GM19463 (cell line): ENCODE results near the gene MAP4K5.

ENCODE experiments used
- ATAC-seq: cut with Tn5 transposase; IDR thresholded peaks from one replicate; pipeline ENCODE4 v1.9.1; 2021; ENCODE audit warnings: mild to moderate bottlenecking, moderate library complexity; ENCODE audit not compliant: unreplicated experiment

The MAP4K5 gene

GRCh38 chr14:50479041-50479440 is 53.3 kb downstream of the MAP4K5 start:
- no peak for ATAC-seq

DNA sequence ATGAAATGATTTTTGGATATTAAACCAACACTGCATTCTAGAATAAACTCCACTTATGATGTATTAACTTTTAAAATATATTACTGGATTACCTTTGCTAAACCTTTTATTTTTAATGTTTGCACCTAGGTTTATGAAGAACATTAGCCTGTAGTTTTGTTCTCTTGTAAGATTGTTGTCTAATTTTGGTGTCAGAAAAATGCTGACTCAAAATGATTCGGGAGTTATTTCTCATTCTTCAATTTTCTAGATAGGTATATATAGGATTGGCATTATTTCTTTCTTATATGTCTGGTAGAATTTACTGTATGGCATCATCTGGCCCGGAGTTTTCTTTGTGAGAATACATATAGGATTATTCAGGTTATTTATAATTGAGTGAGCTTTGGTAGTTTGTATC is 54.6 kb downstream of the MAP4K5 start:
- no peak for ATAC-seq

GRCh38 chr14:50476134-50476533 is 56.2 kb downstream of the MAP4K5 start:
- no peak for ATAC-seq

GRCh38 chr14:50475460-50475859 is 56.9 kb downstream of the MAP4K5 start:
- ATAC-seq = no peak

DNA sequence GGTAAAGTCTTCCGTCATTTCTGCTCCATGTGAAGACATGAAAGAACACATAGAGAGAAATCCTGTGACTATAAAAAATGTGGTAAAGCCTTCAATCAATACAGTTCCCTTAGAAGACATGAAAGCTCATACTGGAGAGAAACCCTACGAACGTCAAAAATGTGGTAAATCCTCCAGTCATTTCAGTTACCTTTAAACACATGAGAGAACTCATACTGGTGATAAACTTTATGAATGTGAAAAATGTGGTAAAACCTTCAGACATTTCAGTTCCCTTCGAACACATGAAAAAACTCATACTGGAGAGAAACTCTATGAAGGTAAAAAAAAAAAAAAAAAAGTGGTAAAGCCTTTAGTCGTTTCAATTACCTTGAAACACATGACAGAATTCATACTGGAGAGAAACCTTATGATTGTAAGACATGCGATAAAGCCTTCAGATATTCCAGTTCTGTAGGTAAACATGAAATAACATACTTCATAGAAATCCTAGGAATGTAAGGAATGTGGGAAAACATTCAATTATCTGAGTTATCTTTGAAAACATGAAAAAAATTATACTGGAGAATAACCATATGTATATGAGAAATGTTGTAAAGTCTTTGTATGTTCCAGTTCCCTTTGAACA is 60.4 kb downstream of the MAP4K5 start:
- ATAC-seq = no peak

DNA sequence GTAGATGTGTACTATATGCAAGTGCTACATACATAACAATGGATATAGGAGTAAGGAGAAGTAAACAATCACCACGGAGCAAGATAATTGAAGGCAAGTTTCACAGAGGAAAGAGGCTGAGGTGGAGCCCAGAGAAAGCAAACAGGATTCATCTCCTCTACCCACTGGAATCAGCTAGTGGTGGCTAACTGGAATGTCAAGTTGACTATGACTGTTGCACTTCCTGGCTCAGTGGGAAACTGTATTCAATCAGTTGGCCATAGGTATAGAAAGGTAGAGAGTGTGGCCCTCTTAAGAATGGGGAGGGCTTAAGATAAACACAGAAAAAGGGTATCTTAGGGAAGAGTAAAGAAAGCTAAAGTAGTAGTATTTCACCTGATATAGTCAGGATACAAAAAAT is 62.4 kb downstream of the MAP4K5 start:
- no peak for ATAC-seq

DNA sequence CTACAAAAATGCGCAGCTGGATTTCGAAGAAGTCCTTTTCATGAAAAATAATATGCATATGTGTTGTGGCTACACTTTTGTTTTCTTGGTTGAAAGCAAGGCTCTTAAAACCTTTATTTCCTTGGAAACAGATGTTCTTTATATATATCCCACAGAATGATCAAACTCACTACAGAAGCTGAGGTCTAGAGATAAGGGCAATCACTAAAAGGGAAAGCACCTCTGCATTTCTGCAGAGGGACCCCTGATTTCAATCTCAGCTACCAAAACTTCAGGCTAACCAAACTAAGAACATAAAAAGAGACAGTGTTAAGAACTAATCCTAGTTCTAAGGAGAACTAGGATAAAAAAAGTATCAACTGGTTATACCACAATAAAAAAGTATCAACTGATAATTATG is 70.3 kb downstream of the MAP4K5 start:
- no peak for ATAC-seq

DNA sequence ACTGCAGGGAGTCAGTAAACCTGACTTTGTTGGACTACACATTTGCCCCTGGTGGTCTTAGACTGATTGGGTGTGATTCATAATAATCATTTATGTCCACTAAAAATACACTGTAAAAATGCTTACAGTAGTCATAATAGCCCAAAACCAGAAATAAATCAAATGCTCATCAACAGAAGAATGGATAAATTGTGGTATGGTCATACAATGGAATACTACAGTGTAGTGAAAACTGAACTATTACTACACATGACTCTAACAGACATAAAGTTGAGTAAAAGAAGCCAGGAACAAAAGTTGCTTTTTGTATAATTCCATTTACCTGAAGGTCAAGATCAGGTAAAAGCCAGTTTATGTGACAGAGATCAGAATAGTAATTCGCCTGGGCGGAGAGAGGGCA is 78.5 kb downstream of the MAP4K5 start:
- no peak for ATAC-seq

DNA sequence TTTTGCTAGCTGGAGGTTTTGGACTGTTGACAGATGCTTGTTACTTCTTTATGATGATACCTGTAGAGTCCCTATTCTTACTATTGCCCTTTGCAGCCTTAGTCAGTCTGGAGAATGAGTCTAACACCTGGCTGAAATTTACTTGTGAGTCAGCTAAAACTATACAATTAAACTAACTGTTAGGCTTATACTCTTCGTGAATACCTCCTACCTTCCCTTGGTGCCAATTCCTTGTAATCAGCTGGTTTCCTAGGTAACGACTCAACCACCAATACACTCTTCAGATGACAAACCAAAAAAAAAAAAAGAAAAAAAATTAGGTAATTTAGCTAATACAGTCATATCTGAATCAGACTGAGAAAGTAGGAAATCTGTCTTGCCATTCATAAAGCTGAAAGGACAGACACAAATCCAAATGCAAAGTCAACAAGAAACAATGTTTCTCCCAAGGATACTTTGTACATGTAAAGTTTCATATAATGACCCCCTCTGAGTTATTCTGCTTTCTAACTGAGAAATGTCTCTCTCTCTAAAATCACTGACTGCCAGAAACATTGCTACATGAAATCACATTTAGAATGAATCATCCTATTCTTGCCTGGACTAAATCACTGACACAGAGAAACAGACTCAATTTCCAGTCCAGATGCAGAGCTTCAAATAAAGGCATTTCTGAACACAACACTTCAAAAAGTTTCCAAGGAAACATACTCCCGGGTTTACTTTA is 79.2 kb downstream of the MAP4K5 start:
- no peak for ATAC-seq

DNA sequence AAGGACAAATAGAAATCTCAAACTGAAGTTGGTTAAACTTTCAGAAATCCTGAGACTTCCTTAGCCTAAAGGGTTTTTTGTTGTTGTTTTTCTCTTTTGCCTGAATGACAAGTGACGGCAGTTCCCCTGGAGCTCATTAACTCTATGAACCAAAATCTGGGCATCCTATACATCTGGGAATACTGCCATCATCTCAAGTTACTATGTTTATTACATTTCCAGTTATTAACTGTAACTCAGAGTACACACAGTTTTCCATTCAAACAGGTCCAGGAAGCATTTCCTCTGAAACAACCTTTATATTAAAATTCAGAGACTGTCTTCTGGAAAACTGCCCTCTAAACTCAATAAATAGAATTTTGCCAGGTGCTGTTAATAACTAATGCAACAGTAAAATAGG is 80.1 kb downstream of the MAP4K5 start:
- no peak for ATAC-seq

DNA sequence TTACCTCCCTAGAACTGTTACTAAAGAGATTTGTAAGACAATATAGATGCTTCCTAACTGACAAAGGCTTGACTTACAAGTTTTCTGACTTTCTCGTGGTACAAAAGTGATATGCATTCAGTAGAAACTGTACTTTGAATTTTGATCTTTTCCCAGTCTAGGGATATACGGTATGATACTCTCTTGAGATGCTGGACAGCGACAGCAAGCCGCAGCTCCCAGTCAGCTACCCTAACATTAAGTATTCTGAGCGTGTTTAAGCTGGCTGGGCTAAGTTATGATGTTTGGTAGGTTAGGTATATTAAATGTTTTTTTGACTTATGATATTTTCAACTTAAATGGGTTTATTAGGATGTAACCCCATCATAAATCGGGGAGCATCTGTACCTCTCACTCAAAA is 80.5 kb downstream of the MAP4K5 start:
- ATAC-seq = no peak

- no peak for ATAC-seq
Measured at GRCh38 chr14:50447461-50447860, 84.9 kb downstream of the MAP4K5 start.

GRCh38 chr14:50434528-50434927 is 97.8 kb downstream of the MAP4K5 start:
- no peak for ATAC-seq

DNA sequence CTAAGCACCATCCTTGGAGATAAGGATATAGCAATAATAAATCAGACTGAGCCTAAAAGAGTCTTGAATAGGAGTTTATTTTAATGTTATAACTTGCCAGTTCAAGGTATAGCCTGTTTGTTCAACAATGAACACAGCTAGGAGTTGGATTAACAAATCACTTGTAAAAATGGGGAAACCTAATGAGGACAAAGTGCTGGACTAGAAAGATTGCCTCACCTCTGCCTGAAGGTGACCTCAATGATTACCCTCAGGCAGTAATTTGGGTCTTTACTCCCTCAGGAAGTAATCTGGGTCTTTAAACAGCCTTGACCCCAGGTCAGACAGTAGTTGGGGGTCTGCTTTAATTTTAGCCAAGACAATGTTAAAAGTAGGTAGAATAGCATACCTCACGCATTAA is 100.2 kb downstream of the MAP4K5 start:
- no peak for ATAC-seq

DNA sequence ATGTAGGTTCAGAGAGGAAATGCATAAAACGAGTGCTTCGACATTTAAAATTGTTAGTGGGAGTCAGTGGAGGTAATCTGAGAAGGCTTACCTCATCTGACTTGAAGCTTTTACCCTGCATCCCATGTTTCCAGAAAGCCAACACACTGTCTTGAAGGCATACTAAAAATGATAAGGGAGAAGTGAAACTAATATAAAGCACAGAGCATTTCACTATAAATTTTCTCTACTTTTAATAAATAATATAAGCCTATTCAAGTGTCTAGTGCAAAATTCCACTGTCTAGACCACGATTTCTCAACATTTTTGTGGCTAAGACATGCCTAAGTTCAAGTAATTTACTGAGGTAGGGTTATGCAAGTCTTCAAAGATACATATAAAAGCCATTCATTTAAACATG is 106.6 kb downstream of the MAP4K5 start:
- ATAC-seq = no peak

DNA sequence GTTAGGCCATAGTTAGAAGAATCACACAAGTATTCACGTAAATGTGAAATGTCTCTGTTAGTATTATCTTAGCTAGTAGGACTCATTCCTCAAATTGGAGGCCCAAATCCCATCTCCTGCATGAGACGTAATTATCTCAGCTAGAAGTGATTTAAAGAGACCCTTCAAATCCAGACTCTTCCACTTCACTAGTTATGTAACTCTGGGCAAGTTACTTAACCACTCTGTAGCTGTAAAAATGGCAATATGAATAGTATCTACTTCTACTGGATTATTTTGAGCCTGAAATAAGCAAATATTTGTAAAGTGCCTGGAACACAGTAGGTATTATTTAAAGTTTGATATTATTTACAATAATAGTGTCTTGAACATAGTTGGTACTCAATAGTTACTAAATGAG is 107.3 kb downstream of the MAP4K5 start:
- ATAC-seq = no peak

GRCh38 chr14:50423529-50423928 is 108.8 kb downstream of the MAP4K5 start:
- no peak for ATAC-seq

GRCh38 chr14:50421499-50421898 is 110.9 kb downstream of the MAP4K5 start:
- ATAC-seq = no peak

DNA sequence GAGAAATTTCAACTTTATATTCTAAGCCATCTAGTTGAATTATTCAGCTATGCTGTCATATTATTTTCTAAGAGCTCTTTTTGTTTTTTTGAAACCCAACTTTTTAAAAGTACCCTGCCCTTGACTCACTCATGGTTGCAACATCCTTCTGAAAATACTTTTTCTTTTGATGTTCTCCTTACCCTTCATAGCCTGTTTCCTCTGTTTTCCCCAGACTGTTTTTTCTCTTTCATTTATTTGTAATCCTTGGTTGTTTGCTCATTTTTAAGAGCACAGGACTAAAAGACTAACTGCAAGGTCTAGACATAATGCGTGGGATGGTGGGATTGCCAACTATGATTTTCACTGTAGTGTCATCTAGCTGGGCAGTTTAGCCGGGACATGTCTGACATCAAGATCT is 114.5 kb downstream of the MAP4K5 start:
- ATAC-seq = no peak

DNA sequence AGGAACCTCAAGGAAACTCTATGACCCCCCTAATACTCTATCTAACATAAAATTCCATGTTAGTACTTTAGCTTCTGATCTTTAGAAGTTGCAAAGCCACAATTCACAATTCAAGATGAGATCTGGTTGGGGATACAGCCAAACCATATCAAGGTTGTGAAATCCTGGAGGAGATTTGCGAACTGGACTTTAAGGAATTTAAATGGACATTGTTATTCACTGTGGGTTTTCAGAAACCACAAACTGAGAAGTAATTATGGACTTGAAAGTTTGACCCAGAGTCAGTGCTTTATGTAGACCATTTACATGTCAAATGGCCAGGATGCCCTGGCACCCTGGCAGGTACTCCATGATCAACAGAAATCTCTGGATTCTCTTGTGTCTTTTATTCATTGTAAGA is 121.4 kb downstream of the MAP4K5 start:
- no peak for ATAC-seq

DNA sequence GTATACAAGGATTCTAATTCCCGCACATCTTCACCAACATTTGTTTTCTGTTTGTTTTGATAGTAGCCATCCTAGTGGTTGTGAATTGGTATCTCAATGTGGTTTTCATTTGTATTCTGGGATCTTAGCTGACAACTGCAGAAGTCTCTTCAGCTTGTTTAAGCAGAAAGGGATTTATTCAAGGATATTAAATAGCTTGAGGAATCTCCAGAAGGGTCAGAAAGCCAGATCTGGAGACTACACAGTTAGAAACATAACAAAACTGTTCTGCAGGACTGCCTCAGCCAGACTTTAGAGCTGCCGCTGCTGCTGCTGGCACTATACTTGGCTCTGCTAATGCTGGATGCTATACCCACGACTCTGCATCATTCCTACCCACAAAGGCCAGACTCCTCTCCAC is 122.3 kb downstream of the MAP4K5 start:
- ATAC-seq = no peak

DNA sequence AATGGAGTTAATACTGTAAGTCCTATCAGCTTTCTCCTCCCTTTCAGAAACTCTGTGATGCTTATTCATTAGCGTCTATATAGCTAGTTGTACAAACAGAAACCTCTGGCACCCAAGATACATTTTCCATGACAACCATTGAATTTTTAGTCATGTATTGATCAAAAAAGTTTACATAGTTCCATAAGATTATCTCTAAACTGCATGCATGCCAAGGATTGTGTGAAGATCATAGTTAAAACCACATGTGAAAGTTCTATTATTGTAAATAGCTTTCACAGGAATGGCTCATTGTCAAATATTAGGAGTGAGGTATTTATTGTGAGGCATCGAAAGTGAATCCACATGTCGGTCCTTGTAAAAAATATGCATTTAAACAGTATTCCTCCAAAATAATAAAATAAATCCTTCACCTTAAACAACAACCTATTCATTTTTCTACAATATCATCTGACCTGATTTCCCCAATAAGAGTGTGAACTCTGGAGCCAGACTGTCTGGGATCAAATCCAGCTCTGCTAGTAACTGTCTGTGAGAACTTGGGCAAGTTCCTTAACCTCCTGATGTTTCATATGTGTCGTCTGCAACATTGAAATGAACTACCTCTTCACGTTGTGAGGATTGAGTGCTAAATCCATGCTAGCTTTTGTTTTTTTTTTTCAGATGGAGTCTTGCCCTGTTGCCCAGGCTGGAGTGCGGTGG is 125.1 kb downstream of the MAP4K5 start:
- no peak for ATAC-seq
